K562 (cell line): ENCODE measurements around the gene SYT14. TPM values are rescaled to one million over a fixed set of nuclear protein-coding genes. Genes with fewer than 3 reads are reported as not detected.

Experiments used
- CTCF ChIP-seq, 3 experiments: IDR thresholded peaks in 2 of 3; conservative IDR thresholded peaks in 1 of 3; 2 replicates each; pipeline ENCODE4 v1.5.1; 2011 to 2012; ENCODE audit warnings: low read length in 3 of 3, mild to moderate bottlenecking in 3 of 3, control low read depth in 2 of 3, improper control_type of control experiment in 1 of 3, inconsistent platforms in 1 of 3, low read depth in 1 of 3, mixed read lengths in 1 of 3, moderate library complexity in 1 of 3; ENCODE audit not compliant: insufficient read depth in 2 of 3
- KLF16 ChIP-seq: IDR thresholded peaks from 2 replicates; pipeline ENCODE4 v1.6.1; 2016; ENCODE audit warnings: antibody characterized with exemption
- MCM2 ChIP-seq: fragments of 450-650 bp; IDR thresholded peaks from 2 replicates; pipeline ENCODE4 v1.6.1; 2017; ENCODE audit warnings: low read depth, mild to moderate bottlenecking
- RBFOX2 ChIP-seq: fragments of 200-400 bp; formaldehyde crosslinking; IDR thresholded peaks from 2 replicates; pipeline ENCODE4 v1.6.1; 2017; ENCODE audit warnings: low read depth, mild to moderate bottlenecking, low read length, moderate library complexity
- REST ChIP-seq, 2 experiments: fragments of 450-650 bp; formaldehyde crosslinking in 1 of 2; IDR thresholded peaks; 2 replicates each; pipeline versions ENCODE4 v1.4.0 to v1.6.1; 2014 to 2020; ENCODE audit warnings: mild to moderate bottlenecking in 2 of 2, borderline replicate concordance in 1 of 2, low read depth in 1 of 2
- SOX6 ChIP-seq: fragments of 450-650 bp; IDR thresholded peaks from 2 replicates; pipeline ENCODE4 v1.6.1; 2014; ENCODE audit warnings: mild to moderate bottlenecking
- STAT6 ChIP-seq: sonication (generic); formaldehyde crosslinking; IDR thresholded peaks from 2 replicates; pipeline ENCODE4 v1.8.1; 2023; ENCODE audit warnings: mild to moderate bottlenecking, missing genetic modification reagents
- TCFL5 ChIP-seq: fragments of 250-450 bp; sonication (Bioruptor Pico); conservative IDR thresholded peaks from 2 replicates; pipeline ENCODE4 v1.6.1; 2021; ENCODE audit warnings: mild to moderate bottlenecking, moderate library complexity, matching md5 sums
- ZBTB34 ChIP-seq: fragments of 250-450 bp; sonication (Bioruptor Pico); IDR thresholded peaks from 2 replicates; pipeline ENCODE4 v1.8.0; 2021; ENCODE audit warnings: mild to moderate bottlenecking, moderate library complexity
- ZNF398 ChIP-seq: fragments of 250-450 bp; sonication (Bioruptor Pico); IDR thresholded peaks from 2 replicates; pipeline ENCODE4 v1.8.0; 2021; ENCODE audit warnings: moderate library complexity, mild to moderate bottlenecking, inconsistent platforms
- polyA plus RNA-seq, 8 experiments: library from polyadenylated mRNA; depleted of rRNA in 4 of 8; stranded (reverse) in 5 of 8; unstranded in 3 of 8; fragments of >200 nt; fragmentation: Nextera tagmentation in 2 of 8; fragmentation: Illumina TruSeq in 1 of 8; extraction: Ambion mirVana in 2 of 8; extraction: Trizol in 1 of 8; gene quantifications; 2 replicates each; pipeline versions ENCODE4 v1.2.1 to v1.2.3, GENCODE V29; 2011 to 2014; ENCODE audit warnings: inconsistent platforms in 1 of 8, missing spikeins in 1 of 8
- total RNA-seq, 7 experiments: library from RNA; depleted of rRNA in 6 of 7; stranded (reverse); fragments of >200 nt in 6 of 7; fragmentation: Illumina TruSeq in 2 of 7; extraction: Trizol in 2 of 7; gene quantifications; 2 replicates each; pipeline versions ENCODE4 v1.2.1 to v1.2.3, GENCODE V29; 2011 to 2021; ENCODE audit warnings: low replicate concordance in 1 of 7

SYT14 gene
- total and polyA plus RNA-seq, 9 of the 15 experiments (the other 6 are each of a cell fraction or from before 2014, with no cell fraction given) = 0.01 to 0.04 TPM; not detected in 7

- no peak for TF ChIP-seq ZBTB34 (CRISPR knock-in tag)
- TF ChIP-seq REST (IDR thresholded peaks at IDR 0.05; ENCODE audit: borderline replicate concordance) = peak; percentile 66; the same call in 1 of the 2 replicates
- TF ChIP-seq REST (CRISPR knock-in tag; IDR thresholded peaks at IDR 0.05; ENCODE audit: low read depth) = no peak
- no peak for TF ChIP-seq ZNF398 (CRISPR knock-in tag)
- no peak for TF ChIP-seq MCM2
- no peak for TF ChIP-seq SOX6
- no peak for TF ChIP-seq RBFOX2
- TF ChIP-seq KLF16 = no peak
- no peak for TF ChIP-seq TCFL5
- no peak for TF ChIP-seq STAT6 (CRISPR knock-in tag)
- peak; percentile 47 to 75 (median 49); a peak in 4 of 6 replicates for TF ChIP-seq CTCF (IDR thresholded peaks at IDR 0.05 in 2 of 3, conservative IDR thresholded peaks at IDR 0.05 in 1 of 3; ENCODE audit: insufficient read depth in 2 of 3, low read depth in 1 of 3, low read length in 3 of 3)
Observed at GRCh38 chr1:210143465-210144062, 205.5 kb downstream of the SYT14 start (continued).
